GM21390 (cell line): Measurements from ENCODE around the gene RBFOX2.

ENCODE experiments used
- ATAC-seq: cut with Tn5 transposase; IDR thresholded peaks from one replicate; pipeline ENCODE4 v1.9.1; 2021; ENCODE audit not compliant: unreplicated experiment

RBFOX2 gene

DNA sequence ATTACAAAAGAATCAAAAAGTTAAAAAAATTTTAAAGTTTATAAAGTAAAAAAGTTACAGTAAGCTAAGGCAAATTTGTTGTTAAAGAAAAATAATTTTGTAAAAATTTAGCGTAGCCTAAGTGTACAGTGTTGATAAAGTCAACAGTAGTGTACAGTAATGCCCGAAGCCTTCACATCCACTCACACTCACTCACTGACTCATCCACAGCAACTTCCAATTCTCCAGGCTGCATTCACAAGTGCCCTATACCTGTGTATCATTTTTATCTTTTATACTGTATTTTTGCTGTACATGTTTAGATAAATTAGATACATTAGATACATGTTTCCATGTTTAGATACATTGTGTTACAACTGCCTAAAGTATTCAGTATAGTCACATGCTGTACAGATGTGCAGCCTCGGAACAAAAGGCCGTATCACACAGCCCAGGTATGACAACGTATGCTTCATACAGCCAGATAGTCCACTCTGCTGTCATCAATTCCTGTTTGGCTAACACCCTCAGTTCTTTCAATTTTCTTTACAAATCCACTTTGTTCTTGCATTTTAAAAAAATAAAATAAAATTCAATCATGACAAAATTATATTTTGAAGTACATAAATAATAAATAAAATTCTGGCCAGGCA lies 80.7 kb downstream of the RBFOX2 start:
- ATAC-seq, result no peak

DNA sequence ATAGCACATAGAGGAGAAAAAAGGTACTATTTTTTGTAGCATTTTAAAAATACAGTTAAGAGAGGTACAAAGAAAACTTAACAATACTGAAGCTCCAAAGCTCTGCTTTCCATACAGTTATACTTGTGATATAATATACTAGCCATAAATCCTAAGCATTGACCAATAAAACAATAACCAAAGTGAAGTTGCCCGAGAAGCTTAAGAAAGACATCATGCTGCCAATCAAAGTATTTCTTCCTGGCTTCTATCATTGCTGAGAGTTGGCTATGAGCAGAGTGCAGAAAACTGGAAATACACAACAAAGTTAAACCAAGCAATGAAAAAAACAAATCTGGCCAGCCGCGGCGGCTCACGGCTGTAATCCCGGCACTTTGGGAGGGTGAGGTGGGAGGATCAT lies 84.2 kb downstream of the RBFOX2 start:
- no peak for ATAC-seq

DNA sequence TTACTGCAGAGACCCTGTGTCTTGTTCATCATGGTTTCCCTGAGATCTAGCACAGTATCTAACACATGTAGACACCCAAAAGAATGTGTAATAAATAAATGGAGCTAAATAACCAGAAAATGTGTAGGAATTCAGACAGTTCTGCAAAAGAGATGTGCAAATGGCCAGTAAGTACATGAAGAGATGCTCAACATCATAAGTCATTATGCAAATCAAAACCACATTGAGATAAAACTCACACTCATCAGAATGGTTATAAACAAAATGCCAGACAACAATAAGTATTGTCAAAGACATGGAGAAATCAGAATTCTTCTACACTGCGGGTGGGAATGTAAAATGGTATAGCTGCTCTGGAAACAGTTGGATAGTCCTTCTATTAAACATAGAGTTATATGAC lies 88.5 kb downstream of the RBFOX2 start:
- no peak for ATAC-seq

DNA sequence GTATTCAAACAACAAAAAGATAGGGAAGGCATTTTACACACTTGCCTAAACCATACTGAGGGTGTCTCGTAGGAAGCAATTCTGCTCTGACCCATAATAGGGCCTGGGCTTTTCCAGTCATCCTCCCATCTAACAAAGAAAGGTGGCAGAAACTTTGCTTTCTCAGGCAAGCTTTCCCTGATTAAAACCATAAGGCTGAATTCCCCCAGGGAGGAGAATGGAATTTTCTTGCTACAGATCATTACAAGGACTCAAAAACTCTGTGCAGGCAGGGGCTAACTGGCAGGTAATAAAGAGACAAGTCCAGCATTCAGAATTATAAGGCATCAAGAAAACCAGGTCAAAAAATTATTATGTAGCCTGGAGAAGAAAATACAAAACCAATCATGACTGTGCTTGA lies 90.4 kb downstream of the RBFOX2 start:
- no peak for ATAC-seq

DNA sequence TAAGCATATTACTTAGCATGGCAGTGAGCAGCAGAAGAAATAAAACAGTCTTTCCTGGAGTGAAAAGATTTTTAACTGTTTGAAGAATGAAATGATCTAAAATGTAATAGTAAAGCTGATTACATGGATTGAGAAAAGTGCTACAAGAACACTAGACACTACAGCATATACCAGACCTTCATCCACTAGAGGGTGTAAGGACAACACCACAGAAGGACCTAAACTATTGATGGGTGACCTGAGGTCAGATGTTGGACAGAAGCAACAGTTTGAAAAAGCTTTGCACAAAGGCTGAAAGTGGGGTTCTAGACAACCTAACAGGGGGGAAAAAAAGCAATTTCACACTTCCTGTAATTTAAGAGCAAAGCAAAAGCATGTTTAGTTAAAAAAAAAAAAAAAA lies 97.7 kb downstream of the RBFOX2 start:
- ATAC-seq, result no peak

DNA sequence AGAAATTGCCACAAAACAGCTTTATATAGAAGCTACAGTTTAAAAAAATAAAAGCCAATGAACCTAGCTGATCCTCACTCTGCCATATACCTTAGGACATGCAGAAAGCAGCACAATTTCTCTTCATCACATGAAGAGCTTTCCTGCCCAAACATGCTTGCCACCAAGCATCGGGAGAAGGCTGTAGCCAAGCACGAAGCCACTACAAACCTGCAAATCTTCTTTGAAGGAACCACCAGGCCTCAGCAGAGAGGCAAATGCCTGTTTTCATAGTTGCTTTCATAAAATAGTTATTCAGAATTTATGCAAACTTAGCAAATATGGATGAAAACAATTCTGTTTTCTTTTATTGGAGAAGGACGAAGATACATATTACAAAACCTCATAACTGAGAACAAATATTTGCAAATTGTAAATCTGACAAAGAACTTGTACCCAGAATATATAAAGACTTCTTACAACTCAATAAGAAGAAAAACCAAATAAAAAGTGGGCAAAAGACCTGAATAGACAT lies 100.3 kb downstream of the RBFOX2 start:
- ATAC-seq, result no peak

DNA sequence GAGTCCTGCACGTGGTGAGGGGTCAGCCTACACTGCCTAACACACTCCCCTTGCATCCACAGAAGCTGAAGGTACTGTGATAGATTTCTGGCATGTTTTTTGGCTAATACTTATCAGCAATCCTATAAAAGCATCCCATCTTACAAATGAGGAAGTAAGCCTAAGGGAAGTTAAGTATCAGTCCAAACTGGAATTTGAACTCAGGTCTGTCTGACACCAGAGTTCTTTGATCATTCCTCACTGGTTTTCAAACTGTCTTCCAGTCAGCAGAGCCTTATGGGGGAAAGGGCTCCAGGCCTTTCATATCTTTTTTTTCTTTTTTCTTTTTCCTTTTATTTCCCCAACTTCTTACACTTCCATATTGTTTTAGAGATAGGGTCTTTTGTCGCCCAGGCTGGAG lies 105.6 kb downstream of the RBFOX2 start:
- ATAC-seq, result no peak

DNA sequence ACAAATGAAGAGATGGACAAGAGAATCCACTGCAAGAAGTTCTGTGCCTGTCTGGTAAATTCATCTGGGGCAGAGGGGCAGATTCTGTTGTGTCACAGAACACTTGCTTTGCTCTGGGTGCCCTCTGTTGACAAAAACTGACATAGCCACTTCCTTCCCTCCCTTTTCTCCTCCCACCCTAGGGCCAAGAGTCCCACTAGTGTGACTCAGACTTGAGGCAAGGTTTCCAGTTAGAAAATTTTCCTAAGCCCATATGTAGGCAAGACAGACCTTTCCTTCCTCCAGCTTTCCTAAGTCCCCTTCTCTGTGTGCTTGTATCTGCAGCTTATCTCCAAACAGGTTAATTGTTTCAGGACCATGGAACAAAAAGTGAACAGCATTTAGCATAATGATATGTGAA lies 106.8 kb downstream of the RBFOX2 start:
- ATAC-seq, result no peak

DNA sequence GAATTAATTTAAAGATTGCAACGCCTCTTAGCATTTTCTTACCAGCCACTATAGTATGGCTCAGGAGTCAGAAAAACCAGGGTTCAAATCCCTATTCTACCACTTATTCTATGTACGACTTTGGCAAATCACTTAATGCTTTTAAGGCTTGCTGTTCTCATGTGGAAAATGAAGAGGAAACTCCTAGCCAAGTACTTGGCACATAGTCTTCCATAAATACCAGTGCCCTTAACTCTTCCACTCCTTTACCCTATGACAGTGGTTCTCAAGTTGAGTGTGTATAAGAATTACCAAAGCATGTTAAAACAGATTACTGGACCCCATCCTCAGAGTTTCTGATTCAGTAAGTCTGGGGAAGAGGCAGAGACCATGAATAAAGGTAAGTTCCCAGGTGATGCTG lies 107.6 kb downstream of the RBFOX2 start:
- ATAC-seq, result no peak

DNA sequence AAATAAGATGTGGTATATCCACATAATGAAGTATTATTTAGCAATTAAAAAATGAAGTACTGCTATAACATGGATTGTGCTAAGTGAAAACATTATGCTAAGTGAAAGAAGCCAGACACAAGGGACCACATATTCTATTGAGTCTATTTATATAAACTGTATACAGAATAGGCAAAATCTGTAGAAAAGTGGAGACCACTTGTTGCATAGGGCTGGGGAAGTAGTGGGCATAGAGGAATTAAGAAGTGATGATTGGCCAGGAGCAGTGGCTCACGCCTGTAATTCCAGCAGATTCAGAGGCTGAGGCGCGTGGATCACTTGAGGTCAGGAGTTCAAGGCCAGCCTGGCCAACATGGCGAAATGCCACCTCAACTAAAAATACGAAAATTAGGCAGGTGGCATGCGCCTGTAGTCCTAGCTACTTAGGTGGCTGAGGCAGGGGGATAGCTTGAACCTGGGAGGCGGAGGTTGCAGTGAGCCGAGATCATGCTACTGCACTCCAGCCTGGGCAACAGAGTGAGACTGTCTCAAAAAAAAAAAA lies 109.6 kb downstream of the RBFOX2 start:
- no peak for ATAC-seq

DNA sequence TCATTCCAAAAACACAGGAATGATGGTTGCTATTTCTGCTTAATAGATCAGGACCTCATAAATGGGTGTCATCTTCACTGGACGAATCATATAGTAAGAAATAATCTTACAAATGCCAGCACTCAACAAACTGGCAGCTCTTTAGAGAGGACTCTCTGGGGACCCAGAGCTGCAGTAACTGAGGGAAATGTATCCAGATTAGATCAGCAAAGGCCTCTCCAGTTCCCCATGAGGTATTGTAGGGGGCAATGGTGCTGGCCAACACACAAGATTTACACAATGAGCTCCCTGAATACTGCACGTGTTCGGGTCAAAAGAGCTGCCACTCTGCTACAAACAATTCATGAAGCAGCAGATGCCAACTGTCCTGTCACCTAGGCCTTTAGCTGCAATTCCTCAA lies 110.2 kb downstream of the RBFOX2 start:
- ATAC-seq, result no peak

DNA sequence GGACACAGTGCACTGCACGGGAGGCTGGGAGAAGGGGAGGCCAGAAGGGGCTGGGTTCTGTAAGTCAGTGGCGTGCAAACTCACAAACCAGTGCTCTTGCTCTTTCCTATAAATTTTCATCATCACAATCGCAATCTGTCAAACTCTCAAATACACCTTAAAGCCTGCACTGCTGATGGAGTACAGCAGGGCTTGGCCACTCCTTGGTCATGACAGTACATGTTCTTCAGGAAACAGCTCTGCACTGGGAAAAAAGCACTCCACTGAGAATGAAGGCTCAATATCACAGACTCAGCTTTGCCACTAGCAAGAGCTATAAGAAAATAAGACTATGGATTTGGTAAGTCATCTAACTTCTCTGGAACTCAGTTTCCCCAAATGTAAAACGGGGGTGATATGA lies 111.0 kb downstream of the RBFOX2 start:
- ATAC-seq, result no peak

DNA sequence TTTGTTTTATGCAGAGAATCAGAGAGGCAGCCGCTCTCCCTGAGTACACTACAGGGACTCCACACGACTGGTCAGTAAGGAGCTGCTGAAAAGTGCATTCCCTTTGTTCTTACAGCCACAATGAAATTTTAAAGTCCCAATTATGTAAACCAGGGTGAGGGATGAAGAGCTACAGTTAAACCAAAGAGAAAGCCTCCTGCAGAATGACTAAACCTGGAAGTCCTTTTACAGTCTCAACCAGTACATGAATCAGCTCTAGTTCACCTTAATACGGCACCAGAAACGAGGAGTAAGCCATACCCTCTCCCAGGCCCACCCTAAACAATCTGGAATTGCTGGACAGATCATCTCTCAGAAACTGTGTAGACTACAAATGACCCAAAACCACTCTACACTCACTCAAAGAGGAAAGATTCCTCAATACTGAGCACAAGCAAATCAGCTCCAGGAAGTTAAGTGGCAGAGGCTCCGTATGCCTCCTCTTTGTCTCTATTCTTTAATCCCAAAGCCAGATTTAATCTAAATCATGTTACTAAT lies 113.1 kb downstream of the RBFOX2 start:
- no peak for ATAC-seq

DNA sequence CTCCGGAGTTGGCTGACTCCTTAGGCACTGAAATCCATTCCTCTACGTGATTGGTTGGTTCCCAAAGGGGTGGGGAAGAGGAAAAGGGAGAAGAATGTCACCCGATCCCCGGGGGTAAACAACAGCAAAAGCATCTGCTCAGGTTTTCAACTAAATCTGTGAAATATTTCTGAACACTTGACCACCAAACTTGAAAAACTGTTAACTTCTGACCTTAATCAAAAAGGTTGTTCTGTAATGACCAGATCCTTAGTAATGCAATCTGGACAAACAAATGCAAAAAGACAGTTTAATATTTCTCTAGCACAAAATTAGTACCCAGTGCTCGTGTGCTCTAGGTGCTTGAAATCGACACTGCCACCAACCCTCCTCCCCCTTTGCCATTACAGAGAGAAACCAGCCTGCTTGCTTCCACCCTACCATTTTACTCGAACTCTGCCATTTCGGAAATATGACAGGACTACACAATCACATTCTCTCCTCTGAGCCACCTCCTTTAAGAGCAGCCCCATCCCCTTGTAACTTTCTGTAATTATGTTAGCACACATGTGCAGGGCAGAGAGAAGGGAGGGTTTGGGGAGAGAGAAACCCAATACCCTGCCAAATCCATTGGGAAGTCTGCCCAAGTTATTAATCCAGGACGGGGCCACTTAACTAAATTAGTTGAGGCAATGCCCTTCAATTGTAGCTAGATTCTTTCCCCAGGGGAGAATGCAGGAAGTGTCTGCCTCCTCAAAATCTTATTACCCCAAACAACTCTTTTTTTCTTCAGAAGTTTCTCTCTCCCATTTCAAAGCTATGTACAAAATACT lies 113.8 kb downstream of the RBFOX2 start:
- no peak for ATAC-seq

DNA sequence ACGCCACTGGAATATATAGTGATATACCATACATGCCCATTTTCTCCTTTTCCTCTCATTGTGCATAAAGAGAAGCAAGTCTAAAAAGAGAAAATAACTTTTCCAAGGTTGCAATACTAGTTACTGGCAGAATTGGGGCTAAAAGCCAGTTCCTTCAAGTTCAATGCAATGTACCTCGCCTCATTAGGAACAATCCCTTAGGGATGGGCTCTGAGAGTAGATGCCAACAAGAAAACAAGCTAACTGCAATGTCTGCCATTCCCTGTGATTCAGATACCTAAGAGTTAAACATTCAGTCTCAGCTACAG lies 114.3 kb downstream of the RBFOX2 start:
- no peak for ATAC-seq

DNA sequence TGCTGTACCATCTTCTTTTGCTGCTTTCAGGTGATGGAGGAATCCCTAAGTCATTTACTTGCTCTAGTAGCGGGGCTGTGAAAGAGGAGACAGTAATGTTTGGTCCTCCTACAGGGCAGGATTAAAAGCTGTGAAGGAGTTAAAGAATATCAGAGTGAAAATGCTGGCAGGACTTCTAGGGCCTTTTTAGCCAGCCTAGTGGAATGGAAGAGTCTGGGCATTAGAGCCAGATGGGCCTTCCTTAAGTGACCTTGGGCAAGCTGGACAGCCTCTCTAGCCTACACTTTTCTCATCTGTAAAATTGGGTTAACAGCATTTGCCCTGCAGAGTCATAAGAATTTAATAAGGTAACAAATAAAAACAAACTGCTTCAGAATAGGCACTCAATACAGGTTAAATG lies 114.7 kb downstream of the RBFOX2 start:
- no peak for ATAC-seq

DNA sequence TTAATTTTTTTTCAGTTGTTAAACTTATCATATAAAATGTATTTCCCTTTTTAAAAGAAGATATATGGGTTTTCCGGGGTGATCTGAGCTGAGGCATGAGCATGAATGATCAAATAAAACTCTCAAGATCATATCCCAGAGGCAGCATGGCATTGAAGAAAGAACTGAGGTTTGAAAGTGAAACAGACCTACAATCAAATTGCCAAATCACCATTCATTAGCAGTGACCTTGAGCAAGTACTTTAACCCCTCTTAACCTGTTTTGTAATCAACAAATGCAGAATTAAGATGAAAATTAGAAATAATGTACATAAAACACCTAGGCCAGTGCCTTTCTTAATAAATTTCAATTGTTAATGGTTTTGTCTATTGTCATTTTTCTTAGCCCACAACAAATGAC lies 116.0 kb downstream of the RBFOX2 start:
- no peak for ATAC-seq

DNA sequence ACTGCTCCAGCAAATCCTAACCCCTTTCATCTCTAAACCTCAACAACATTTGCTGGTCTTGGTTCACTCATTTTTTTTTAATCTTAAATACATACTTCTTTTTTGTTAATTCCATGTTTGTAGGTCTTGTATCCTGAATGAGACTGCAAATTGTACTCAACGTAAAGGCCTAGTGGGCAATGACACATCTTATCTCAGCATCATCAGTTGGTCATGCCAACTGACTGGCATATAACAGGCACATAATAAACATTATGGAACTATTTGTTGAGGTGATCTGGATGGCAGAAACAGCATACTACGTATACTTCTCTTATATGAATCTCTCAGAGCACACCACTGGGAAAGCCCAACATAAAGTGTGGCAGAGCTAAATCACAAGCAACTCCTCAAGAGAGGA lies 116.7 kb downstream of the RBFOX2 start:
- ATAC-seq, result no peak

DNA sequence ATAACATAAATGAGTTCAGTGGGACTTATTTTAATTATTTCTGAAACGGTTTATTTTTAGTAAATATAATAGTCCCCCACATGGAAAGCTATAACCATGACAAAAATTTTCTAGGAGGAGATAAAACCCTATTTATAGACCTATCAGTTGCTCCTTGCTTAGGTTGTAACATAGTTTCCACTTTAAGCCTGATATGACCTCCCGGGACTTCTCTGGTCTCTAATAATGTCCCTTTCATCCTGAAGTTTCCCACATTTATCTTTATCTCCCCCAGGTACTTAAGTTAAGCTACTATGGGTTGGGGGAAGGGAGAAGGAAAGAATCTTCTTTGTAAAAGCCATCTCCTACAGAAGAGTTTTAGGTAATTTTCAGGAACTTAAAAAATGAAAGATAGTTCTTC lies 117.7 kb downstream of the RBFOX2 start:
- no peak for ATAC-seq

DNA sequence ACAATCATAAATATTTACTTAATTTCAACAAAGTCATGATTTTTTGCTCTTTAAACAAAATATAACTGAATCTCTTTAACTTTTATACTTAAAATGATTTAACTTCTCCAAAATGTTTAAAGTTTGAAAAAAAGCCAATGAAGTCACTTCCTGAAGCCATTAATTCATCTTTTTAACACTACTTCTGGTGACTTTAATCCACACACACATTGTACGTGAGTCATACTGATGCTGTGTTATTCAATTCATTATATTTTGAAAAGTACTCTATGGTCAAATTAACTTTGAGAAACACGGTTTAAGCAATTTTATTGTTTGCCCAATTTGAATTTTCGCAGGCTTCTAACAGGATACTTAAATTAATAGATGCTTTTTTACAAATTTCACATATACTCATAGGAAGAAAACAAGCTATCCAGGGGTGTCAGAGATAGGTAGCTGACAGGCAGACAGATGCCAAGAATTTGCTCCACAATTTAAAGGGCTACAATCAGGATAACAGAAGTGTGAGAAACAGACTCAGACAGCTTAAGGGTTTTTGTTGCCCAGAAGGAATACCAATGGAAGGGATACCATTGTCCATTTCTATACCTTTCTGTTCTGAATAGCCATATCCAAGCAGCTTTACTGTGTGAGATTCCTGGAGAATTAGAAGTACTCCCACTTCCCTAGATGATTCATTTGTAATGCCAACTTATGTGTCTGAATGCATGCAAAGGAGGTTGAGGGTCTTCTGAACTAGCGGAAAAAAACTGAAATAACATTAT lies 118.4 kb downstream of the RBFOX2 start:
- ATAC-seq, result no peak

DNA sequence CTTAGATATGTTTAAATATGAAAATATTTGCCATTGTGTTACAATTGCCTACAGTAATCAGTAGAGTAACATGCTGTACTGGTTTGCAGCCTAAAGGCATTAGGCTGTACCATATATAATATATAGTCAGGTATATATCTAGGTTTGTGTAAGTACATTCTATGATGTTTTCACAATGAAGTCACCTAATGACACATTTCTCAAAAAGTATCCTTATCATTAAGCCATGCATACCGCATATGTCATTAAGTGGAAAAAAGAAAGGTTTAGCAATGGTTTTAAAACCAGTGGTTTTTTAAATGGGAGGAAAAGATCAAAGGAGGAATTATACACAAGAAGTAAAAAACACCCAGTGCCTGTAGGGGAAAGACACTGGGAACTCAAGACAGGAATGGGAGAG lies 122.7 kb downstream of the RBFOX2 start:
- no peak for ATAC-seq

DNA sequence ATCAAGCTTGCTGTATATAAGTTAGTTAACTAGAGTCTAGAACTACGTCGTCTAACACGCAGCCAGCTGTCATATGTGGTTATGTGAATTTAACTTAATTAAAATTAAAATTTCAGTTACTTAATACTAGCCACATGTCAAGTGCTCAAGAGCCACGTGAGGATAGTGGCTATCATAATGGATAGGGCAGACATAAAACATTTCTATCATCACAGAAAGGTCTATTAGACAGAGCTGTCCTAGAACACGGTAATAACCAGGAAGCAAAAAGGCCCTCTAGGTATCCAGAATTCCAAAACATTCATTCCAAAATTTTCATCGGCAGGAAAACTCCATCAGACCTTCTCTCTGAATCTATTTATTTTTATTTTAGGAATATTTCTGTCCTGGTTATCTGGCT lies 123.9 kb downstream of the RBFOX2 start:
- no peak for ATAC-seq
